Measurements from ENCODE around the gene RALGPS2. TPM values are rescaled to one million over a fixed set of nuclear protein-coding genes. Genes with fewer than 3 reads are reported as not detected.
"Not testable (repeated sequence)": the region's sequence is repeated elsewhere in the genome, so short reads cannot be mapped to it uniquely, and the experiment has no call there.

The RALGPS2 gene
- polyA plus RNA-seq, 1 experiment = 67.2 TPM

GRCh38 chr1:178751046-178751445 lies 26.0 kb downstream of the RALGPS2 start:
- H3K27ac ChIP-seq (ENCODE audit: low read depth, low read length) = no peak overlapping the region
- H3K27me3 ChIP-seq (ENCODE audit: control insufficient read depth, insufficient read depth, low read length) = no peaks in the 10 kb centered on the region
- no peak for DNase-seq (ENCODE audit: low read depth, low spot score)
- H3K9me3 ChIP-seq (ENCODE audit: control insufficient read depth, insufficient read depth, low read length) = peaks cover 12% of the 10 kb centered on the region
- ChIA-PET POLR2A (no interaction called here), CTCF (interaction anchor here (1.7 kb wide), 1 partner anchor 208 kb away, joined by 6 read pairs; no protein-coding TSS in a partner anchor)
- no peak overlapping the region for H3K4me3 ChIP-seq (ENCODE audit: low read depth, low read length)
- TF ChIP-seq CTCF (IDR thresholded peaks at IDR 0.05; ENCODE audit: low read depth, low read length) = no peak

- Histone ChIP-seq H3K9me3 (ENCODE audit: control insufficient read depth, insufficient read depth, low read length) (peaks cover 12% of the 10 kb centered on the region), H3K4me3 (ENCODE audit: low read depth, low read length) (no peak overlapping the region), H3K27me3 (ENCODE audit: control insufficient read depth, insufficient read depth, low read length) (no peaks in the 10 kb centered on the region), H3K27ac (ENCODE audit: low read depth, low read length) (no peak overlapping the region)
- no peak for DNase-seq (ENCODE audit: low read depth, low spot score)
- ChIA-PET CTCF (interaction anchor here (0.6 to 2.3 kb wide), 6 partner anchors 9 to 250 kb away, joined by 3 to 11 read pairs (median 4); no protein-coding TSS in a partner anchor), POLR2A (interaction anchor here (0.6 kb wide), 1 partner anchor 144 kb away, joined by 4 read pairs; no protein-coding TSS in a partner anchor)
- TF ChIP-seq CTCF (IDR thresholded peaks at IDR 0.05; ENCODE audit: low read depth, low read length) = no peak
Measured at GRCh38 chr1:178752891-178753290, 27.8 kb downstream of the RALGPS2 start.

- peaks cover 12% of the 10 kb centered on the region for H3K9me3 ChIP-seq (ENCODE audit: control insufficient read depth, insufficient read depth, low read length)
- CTCF ChIA-PET = interaction anchor here (2.3 kb wide), 1 partner anchor 212 kb away, joined by 11 read pairs; no protein-coding TSS in a partner anchor
- POLR2A ChIA-PET; H3K27me3 ChIP-seq (ENCODE audit: control insufficient read depth, insufficient read depth, low read length); DNase-seq (ENCODE audit: low read depth, low spot score); H3K4me3 ChIP-seq (ENCODE audit: low read depth, low read length); H3K27ac ChIP-seq (ENCODE audit: low read depth, low read length): not testable (repeated sequence)
Measured at GRCh38 chr1:178754655-178755256, 29.7 kb downstream of the RALGPS2 start.

GRCh38 chr1:178768423-178768822 lies 43.4 kb downstream of the RALGPS2 start:
- Histone ChIP-seq H3K27ac (ENCODE audit: low read depth, low read length) (no peak overlapping the region), H3K4me3 (ENCODE audit: low read depth, low read length) (no peak overlapping the region), H3K27me3 (ENCODE audit: control insufficient read depth, insufficient read depth, low read length) (no peaks in the 10 kb centered on the region), H3K9me3 (ENCODE audit: control insufficient read depth, insufficient read depth, low read length) (peaks cover 33% of the 10 kb centered on the region)
- ChIA-PET POLR2A (no interaction called here), CTCF (interaction anchor here (1.0 to 1.4 kb wide), 3 partner anchors 13 to 81 kb away, joined by 3 to 4 read pairs (median 4); no protein-coding TSS in a partner anchor)
- no peak for DNase-seq (ENCODE audit: low read depth, low spot score)
- TF ChIP-seq CTCF (IDR thresholded peaks at IDR 0.05; ENCODE audit: low read depth, low read length) = peak; percentile 63

GRCh38 chr1:178772952-178773351 lies 47.9 kb downstream of the RALGPS2 start:
- Histone ChIP-seq H3K27ac (ENCODE audit: low read depth, low read length) (no peak overlapping the region), H3K27me3 (ENCODE audit: control insufficient read depth, insufficient read depth, low read length) (no peaks in the 10 kb centered on the region), H3K4me3 (ENCODE audit: low read depth, low read length) (no peak overlapping the region), H3K9me3 (ENCODE audit: control insufficient read depth, insufficient read depth, low read length) (peaks cover 20% of the 10 kb centered on the region)
- no peak for TF ChIP-seq CTCF (IDR thresholded peaks at IDR 0.05; ENCODE audit: low read depth, low read length)
- ChIA-PET CTCF (interaction anchor here (0.5 to 5.0 kb wide), 3 partner anchors 74 to 230 kb away, joined by 3 to 36 read pairs (median 3); no protein-coding TSS in a partner anchor), POLR2A (no interaction called here)
- no peak for DNase-seq (ENCODE audit: low read depth, low spot score)

Data from AG04450 (cell line).